Ascending aorta (tissue), 2 donors: ENCODE results near the gene MACROH2A1. TPM values are rescaled to one million over a fixed set of nuclear protein-coding genes. Genes with fewer than 3 reads are reported as not detected.

ENCODE experiments used
- DNase-seq, 2 donors: peaks; one replicate each; pipeline ENCODE4 v3.0.0-alpha.2; 2019; ENCODE audit warnings: low spot score in 2 of 2
- H3K27ac ChIP-seq, 2 donors: fragments of 200-600 bp; sonication (generic); one replicate each; pipeline ENCODE4 v1.5.1; 2016 to 2017; ENCODE audit warnings: mild to moderate bottlenecking in 1 of 2
- H3K27me3 ChIP-seq: fragments of 200-600 bp; sonication (generic); one replicate; pipeline ENCODE4 v1.5.1; 2017
- H3K36me3 ChIP-seq, 2 donors: fragments of 200-600 bp; sonication (generic); one replicate each; pipeline ENCODE4 v1.5.1; 2016
- H3K4me1 ChIP-seq, 2 donors: fragments of 200-600 bp; sonication (generic); one replicate each; pipeline ENCODE4 v1.5.1; 2016 to 2017; ENCODE audit warnings: mild to moderate bottlenecking in 1 of 2
- H3K4me3 ChIP-seq, 2 donors: fragments of 200-600 bp; sonication (generic); one replicate each; pipeline ENCODE4 v1.5.1; 2016 to 2017; ENCODE audit warnings: mild to moderate bottlenecking in 1 of 2
- H3K9me3 ChIP-seq, 2 donors: fragments of 200-600 bp; sonication (generic); one replicate each; pipeline ENCODE4 v1.5.1; 2016
- intact Hi-C: fragments of 100-400 bp; cut with DNase I; formaldehyde crosslinking; loops from one replicate; pipeline ENCODE4 v1.15.1; 2023
- total RNA-seq: library from RNA; depleted of rRNA; stranded (reverse); fragments of >200 nt; gene quantifications from one replicate; pipeline ENCODE4 v1.1.0, GENCODE V29; 2016
- TF ChIP-seq, protein P1 (sequence below), 3 experiments: fragments of 200-600 bp in 2 of 3; fragments of 450-650 bp in 1 of 3; sonication (generic) in 2 of 3; IDR thresholded peaks; one replicate each; pipeline ENCODE4 v1.5.1; 2016 to 2019; ENCODE audit warnings: antibody characterized with exemption in 3 of 3, mild to moderate bottlenecking in 1 of 3, moderate library complexity in 1 of 3

Gene MACROH2A1
- total RNA-seq, 1 donor from 2014 or later: 216 TPM

DNA sequence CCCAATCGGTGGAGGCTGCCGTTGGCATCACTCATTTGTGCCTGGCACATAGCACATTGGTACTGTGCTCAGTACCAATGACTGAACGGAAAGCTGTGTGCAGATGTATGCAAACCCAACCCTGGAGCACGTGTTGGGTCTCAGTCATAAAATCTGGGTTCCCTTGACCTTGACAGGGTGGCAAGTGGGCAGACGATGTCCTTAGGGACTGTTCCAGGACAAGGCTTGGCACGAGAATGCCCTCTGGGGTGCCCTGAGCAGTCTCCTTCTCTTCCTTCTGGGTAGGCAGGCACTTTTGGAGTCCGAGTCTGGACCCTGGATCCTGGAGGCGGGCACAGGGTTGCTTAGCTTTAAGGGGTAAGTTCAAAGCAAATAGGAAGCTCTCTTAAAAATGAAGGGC lies 75.8 kb downstream of the MACROH2A1 start:
- no peak overlapping the region for H3K27ac ChIP-seq
- no peaks in the 10 kb centered on the region for H3K36me3 ChIP-seq
- H3K4me1 ChIP-seq: no peaks in the 10 kb centered on the region
- intact Hi-C loops: no loop called here
- TF ChIP-seq, protein P1, sequence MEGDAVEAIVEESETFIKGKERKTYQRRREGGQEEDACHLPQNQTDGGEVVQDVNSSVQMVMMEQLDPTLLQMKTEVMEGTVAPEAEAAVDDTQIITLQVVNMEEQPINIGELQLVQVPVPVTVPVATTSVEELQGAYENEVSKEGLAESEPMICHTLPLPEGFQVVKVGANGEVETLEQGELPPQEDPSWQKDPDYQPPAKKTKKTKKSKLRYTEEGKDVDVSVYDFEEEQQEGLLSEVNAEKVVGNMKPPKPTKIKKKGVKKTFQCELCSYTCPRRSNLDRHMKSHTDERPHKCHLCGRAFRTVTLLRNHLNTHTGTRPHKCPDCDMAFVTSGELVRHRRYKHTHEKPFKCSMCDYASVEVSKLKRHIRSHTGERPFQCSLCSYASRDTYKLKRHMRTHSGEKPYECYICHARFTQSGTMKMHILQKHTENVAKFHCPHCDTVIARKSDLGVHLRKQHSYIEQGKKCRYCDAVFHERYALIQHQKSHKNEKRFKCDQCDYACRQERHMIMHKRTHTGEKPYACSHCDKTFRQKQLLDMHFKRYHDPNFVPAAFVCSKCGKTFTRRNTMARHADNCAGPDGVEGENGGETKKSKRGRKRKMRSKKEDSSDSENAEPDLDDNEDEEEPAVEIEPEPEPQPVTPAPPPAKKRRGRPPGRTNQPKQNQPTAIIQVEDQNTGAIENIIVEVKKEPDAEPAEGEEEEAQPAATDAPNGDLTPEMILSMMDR (IDR thresholded peaks at IDR 0.05): no peak
- DNase-seq: peak in 1 of 2 donors; percentile 48
- no peak overlapping the region for H3K4me3 ChIP-seq
- H3K9me3 ChIP-seq: no peaks in the 10 kb centered on the region
- H3K27me3 ChIP-seq: no peaks in the 10 kb centered on the region

- TF ChIP-seq, protein P1 (IDR thresholded peaks at IDR 0.05): no peak
- intact Hi-C loops: no loop called here
- no peaks in the 10 kb centered on the region for H3K4me1 ChIP-seq
- no peak overlapping the region for H3K27ac ChIP-seq
- no peak overlapping the region for H3K4me3 ChIP-seq
- no peaks in the 10 kb centered on the region for H3K36me3 ChIP-seq
- H3K9me3 ChIP-seq: no peaks in the 10 kb centered on the region
- no peak for DNase-seq
- no peaks in the 10 kb centered on the region for H3K27me3 ChIP-seq
Observed at GRCh38 chr5:135322744-135323143, 76.3 kb downstream of the MACROH2A1 start.

GRCh38 chr5:135322271-135322670 lies 76.8 kb downstream of the MACROH2A1 start:
- intact Hi-C loops: no loop called here
- Histone ChIP-seq H3K4me1 (no peaks in the 10 kb centered on the region), H3K4me3 (no peak overlapping the region), H3K27ac (no peak overlapping the region), H3K36me3 (no peaks in the 10 kb centered on the region), H3K9me3 (no peaks in the 10 kb centered on the region), H3K27me3 (no peaks in the 10 kb centered on the region)
- TF ChIP-seq, protein P1 (IDR thresholded peaks at IDR 0.05): no peak
- no peak for DNase-seq

- peak in 1 of 2 donors; percentile 22 for DNase-seq
- no peaks in the 10 kb centered on the region for H3K4me1 ChIP-seq
- no peaks in the 10 kb centered on the region for H3K36me3 ChIP-seq
- intact Hi-C loops: no loop called here
- no peaks in the 10 kb centered on the region for H3K27me3 ChIP-seq
- no peak overlapping the region for H3K27ac ChIP-seq
- H3K4me3 ChIP-seq: no peak overlapping the region
- TF ChIP-seq, protein P1 (IDR thresholded peaks at IDR 0.05): no peak
- H3K9me3 ChIP-seq: no peaks in the 10 kb centered on the region
Observed at GRCh38 chr5:135320718-135321484, 78.1 kb downstream of the MACROH2A1 start.

GRCh38 chr5:135319928-135320606 lies 79.0 kb downstream of the MACROH2A1 start:
- Histone ChIP-seq H3K36me3 (no peaks in the 10 kb centered on the region), H3K9me3 (no peaks in the 10 kb centered on the region), H3K4me3 (no peak overlapping the region), H3K4me1 (no peaks in the 10 kb centered on the region), H3K27me3 (no peaks in the 10 kb centered on the region), H3K27ac (no peak overlapping the region)
- DNase-seq: peak in 1 of 2 donors; percentile 39
- TF ChIP-seq, protein P1 (IDR thresholded peaks at IDR 0.05): no peak
- intact Hi-C loops: no loop called here
